ENCODE data around the gene PAX8.
A peak's percentile ranks its signal among the peaks of the same experiment; 100 is the strongest.
"Not testable (repeated sequence)": the region's sequence is repeated elsewhere in the genome, so short reads cannot be mapped to it uniquely, and the experiment has no call there.

PAX8 gene

GRCh38 chr2:113236367-113237159, 42.2 kb downstream of the PAX8 start:
- no peak for DNase-seq (ENCODE audit: low read depth)

DNA sequence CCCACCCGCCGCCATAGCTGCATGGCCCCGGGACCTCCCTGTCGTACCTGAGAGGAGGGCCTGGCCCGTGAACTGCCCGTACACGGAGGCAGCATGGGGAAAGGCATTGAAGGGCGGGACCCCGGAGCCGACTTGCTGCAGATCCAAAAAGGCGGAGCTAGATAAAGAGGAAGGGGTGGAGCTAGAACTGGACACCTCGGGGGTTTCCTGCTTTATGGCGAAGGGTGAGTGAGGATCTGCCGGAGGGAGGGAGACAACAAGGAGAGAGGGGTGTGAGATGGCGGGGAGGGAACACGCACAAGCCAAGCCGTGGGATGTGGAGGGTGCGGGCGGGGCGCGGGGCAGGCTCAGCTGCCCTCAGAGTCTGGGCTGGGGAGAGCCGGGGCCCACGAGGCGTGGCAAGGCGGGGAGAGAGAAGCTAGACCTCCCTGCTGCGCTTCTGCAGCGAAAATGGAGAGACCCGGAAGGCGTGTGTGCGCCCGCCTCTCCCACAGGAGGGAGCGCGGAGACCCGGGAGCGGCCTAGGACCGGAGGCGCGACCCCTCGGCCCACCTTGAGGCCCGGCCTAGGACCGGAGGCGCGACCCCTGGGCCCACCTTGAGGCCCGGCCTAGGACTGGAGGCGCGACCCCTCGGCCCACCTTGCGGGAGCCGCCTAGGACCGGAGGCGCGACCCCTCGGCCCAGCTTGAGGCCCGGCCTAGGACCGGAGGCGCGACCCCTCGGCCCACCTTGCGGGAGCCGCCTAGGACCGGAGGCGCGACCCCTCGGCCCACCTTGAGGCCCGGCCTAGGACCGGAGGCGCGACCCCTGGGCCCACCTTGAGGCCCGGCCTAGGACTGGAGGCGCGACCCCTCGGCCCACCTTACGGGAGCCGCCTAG, 43.1 kb downstream of the PAX8 start:
- not testable (repeated sequence) for DNase-seq (ENCODE audit: low read depth)
- H3K4me3 ChIP-seq (ENCODE audit: low read depth, low read length): peak overlapping the region; percentile 7; the same call in 1 of the 2 replicates

More at GRCh38 chr2:113236367-113237159, 42.2 kb downstream of the PAX8 start:
- no peak overlapping the region for H3K4me3 ChIP-seq (ENCODE audit: low read depth, low read length)
- TF ChIP-seq, protein P1, sequence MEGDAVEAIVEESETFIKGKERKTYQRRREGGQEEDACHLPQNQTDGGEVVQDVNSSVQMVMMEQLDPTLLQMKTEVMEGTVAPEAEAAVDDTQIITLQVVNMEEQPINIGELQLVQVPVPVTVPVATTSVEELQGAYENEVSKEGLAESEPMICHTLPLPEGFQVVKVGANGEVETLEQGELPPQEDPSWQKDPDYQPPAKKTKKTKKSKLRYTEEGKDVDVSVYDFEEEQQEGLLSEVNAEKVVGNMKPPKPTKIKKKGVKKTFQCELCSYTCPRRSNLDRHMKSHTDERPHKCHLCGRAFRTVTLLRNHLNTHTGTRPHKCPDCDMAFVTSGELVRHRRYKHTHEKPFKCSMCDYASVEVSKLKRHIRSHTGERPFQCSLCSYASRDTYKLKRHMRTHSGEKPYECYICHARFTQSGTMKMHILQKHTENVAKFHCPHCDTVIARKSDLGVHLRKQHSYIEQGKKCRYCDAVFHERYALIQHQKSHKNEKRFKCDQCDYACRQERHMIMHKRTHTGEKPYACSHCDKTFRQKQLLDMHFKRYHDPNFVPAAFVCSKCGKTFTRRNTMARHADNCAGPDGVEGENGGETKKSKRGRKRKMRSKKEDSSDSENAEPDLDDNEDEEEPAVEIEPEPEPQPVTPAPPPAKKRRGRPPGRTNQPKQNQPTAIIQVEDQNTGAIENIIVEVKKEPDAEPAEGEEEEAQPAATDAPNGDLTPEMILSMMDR (IDR thresholded peaks at IDR 0.05; ENCODE audit: low read depth, low read length, missing control alignments): no peak

GRCh38 chr2:113234721-113235346, 43.9 kb downstream of the PAX8 start:
- H3K4me3 ChIP-seq (ENCODE audit: low read depth, low read length): no peak overlapping the region
- TF ChIP-seq, protein P1 (IDR thresholded peaks at IDR 0.05; ENCODE audit: low read depth, low read length, missing control alignments): no peak

GRCh38 chr2:113233593-113234550, 44.8 kb downstream of the PAX8 start:
- no peak overlapping the region for H3K4me3 ChIP-seq (ENCODE audit: low read depth, low read length)
- TF ChIP-seq, protein P1 (IDR thresholded peaks at IDR 0.05; ENCODE audit: low read depth, low read length, missing control alignments): peak; percentile 47
- no peak for DNase-seq (ENCODE audit: low read depth)

More at GRCh38 chr2:113234721-113235346, 43.9 kb downstream of the PAX8 start:
- DNase-seq (ENCODE audit: low read depth): no peak

- TF ChIP-seq, protein P1 (IDR thresholded peaks at IDR 0.05; ENCODE audit: low read depth, low read length, missing control alignments): no peak
Measured at GRCh38 chr2:113232740-113233139, 46.0 kb downstream of the PAX8 start.

DNA sequence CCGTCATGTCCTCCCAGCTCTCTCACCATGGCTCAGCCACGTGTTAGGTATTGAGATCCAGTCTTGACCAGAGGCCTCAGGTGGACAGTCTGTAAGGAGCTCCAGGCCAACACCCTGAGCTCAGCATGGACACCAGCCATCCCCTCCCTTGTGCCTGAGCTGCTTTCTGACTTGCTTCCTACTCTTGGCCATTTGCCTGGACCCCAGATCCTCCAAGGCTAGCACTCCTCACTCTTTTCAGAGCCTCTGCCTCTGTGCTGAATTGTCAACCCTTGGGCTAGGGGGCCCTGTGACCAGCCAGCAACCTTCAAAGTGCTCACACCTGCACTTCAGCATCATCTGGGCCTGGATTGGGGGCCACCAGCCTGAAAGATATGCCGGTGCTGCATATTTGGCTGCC, 46.6 kb downstream of the PAX8 start:
- H3K4me3 ChIP-seq (ENCODE audit: low read depth, low read length): no peak overlapping the region
- DNase-seq (ENCODE audit: low read depth): no peak
- TF ChIP-seq, protein P1 (IDR thresholded peaks at IDR 0.05; ENCODE audit: low read depth, low read length, missing control alignments): no peak

More at GRCh38 chr2:113232740-113233139, 46.0 kb downstream of the PAX8 start:
- no peak overlapping the region for H3K4me3 ChIP-seq (ENCODE audit: low read depth, low read length)
- no peak for DNase-seq (ENCODE audit: low read depth)
